Gastroesophageal sphincter (tissue), 3 donors: ENCODE results near the gene SPOCK3.

ENCODE experiments used
- POLR2A ChIP-seq, 2 donors: fragments of 450-650 bp; IDR thresholded peaks; one replicate each; pipeline ENCODE4 v1.6.1; 2017; ENCODE audit warnings: antibody characterized with exemption in 2 of 2, mild to moderate bottlenecking in 2 of 2, moderate library complexity in 1 of 2
- TF ChIP-seq, protein P1 (sequence below), 4 experiments: fragments of 200-600 bp in 2 of 4; fragments of 450-650 bp in 2 of 4; sonication (generic) in 1 of 4; IDR thresholded peaks; one replicate each; pipeline ENCODE4 v1.5.1; 2017 to 2019; ENCODE audit warnings: antibody characterized with exemption in 4 of 4, mild to moderate bottlenecking in 2 of 4, moderate library complexity in 2 of 4

DNA sequence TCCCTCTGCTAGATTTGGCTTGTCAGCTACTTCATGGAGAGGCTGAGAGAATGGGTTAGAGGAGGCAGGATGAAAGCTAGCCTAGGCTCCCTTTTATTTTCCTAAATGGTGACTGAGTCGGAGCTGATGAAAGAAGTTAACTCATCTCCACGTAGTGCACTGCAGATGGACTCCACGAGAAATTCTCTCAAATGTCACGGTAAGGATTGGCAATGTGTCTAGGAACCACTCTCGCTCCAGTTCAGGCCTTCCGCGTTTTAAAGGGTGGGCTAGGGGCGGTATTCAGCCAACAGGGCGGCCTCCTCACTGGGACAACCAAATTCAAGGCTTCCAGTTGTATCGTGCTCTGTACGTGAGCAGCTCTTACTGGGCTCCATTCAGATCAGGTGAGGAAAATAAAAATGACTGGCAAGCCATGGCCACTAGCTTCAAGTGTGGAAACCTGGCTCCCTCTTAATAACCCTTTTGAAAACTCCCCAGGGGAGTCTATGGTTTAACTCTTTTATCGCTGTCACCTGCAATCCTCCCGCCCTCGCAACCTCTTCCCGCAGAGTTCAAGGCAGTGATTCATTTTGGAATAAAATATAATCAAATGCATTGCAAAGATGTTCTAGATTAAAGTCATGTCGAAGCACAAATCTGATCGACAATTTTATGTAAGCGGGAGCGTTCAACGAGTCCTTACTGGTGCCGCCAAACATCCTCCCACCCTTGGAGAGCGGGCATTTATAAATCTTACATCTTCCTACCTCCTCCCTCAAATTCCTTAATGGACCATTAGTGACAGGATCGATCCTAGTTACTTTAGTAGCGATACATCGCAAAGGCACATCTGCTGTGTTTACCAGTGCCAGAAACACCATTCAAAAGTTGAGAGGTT, 1.2 kb downstream of the SPOCK3 start:
- no peak for TF ChIP-seq POLR2A (IDR thresholded peaks at IDR 0.05)
- TF ChIP-seq, protein P1, sequence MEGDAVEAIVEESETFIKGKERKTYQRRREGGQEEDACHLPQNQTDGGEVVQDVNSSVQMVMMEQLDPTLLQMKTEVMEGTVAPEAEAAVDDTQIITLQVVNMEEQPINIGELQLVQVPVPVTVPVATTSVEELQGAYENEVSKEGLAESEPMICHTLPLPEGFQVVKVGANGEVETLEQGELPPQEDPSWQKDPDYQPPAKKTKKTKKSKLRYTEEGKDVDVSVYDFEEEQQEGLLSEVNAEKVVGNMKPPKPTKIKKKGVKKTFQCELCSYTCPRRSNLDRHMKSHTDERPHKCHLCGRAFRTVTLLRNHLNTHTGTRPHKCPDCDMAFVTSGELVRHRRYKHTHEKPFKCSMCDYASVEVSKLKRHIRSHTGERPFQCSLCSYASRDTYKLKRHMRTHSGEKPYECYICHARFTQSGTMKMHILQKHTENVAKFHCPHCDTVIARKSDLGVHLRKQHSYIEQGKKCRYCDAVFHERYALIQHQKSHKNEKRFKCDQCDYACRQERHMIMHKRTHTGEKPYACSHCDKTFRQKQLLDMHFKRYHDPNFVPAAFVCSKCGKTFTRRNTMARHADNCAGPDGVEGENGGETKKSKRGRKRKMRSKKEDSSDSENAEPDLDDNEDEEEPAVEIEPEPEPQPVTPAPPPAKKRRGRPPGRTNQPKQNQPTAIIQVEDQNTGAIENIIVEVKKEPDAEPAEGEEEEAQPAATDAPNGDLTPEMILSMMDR (IDR thresholded peaks at IDR 0.05), result no peak
